SIG-M5 (cell line): ENCODE results near the gene MOCS2.
A peak's percentile ranks its signal among the peaks of the same experiment; 100 is the strongest.
"Not testable (repeated sequence)": the region's sequence is repeated elsewhere in the genome, so short reads cannot be mapped to it uniquely, and the experiment has no call there.

Experiments
- DNase-seq: peaks from one replicate; lab custom pipeline; 2025; lab: John Stamatoyannopoulos, UW

The MOCS2 gene, protein sequence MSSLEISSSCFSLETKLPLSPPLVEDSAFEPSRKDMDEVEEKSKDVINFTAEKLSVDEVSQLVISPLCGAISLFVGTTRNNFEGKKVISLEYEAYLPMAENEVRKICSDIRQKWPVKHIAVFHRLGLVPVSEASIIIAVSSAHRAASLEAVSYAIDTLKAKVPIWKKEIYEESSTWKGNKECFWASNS

DNA sequence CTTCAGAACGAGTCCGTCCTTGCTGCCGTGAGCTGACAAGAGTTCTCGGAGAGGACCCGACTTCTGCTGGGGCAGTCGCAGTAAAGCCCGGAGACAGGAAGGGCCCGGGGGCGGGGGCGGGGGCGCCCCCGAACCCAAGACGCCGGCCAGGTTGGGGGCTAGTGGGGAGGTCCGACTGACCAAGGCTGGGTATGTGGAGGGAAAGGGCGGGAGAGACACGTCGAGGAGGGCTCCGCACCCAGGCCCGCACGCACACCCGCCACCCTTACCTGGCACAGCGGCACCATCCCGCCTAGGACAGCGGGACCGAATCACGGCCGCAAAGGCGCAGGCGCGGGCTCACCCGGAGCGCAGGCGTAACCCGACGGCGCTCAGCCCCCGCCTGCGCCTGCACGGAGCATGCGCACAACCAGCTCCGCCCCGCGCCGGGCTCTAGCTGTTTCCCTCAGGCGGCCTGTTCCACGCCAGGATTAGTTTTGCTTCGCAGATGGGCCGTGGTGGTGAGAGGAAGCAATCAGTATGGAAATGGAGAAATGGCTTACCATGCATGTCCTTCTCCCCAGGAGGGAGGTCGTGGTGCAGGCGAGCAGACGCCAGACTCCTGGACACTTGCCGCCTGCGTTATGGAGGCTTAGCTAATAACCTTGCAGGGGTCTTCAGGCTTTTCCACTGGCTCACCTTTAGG lies at the start of gene MOCS2:
MOCS2 (minus strand) TSS at position 315 of the 685 bp plus-strand sequence. CDS start 2,583 bp downstream, outside the sequence.
- DNase-seq, result peak; percentile 42

DNA sequence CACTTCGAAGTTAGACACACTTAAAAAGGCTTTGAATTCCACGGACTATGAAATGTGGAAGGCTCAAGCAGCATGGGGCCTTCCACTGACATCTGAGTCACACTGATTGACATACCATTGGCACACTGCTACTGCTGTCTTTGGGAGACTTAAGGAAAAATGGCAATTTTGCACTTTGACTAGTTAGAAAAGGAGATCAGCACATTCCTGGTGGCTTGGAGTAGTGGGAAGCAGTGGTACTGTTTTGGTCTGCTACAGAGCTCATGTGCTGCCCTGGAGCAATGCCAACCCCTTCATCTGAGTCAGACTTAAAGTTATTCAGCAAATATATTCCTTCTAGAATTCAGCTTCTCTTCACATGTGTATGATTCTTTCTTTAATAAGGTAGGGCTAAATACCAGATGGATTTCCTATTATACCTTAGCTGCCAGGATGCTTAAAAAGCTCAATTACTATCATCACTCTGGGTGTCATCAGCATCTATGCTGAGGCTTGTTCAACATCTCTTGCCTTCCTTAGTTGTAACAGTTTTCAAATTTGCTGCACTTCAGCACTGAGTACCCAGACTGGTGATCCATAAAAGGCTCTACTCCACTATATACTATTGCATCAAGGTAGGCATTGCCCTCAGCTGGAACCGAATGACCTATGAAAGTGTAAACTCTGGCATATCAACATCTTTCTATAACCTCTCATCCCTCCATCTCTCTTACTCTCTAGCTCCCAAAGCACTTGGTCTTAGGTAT lies 42.3 kb upstream of the MOCS2 start:
- DNase-seq, result no peak

DNA sequence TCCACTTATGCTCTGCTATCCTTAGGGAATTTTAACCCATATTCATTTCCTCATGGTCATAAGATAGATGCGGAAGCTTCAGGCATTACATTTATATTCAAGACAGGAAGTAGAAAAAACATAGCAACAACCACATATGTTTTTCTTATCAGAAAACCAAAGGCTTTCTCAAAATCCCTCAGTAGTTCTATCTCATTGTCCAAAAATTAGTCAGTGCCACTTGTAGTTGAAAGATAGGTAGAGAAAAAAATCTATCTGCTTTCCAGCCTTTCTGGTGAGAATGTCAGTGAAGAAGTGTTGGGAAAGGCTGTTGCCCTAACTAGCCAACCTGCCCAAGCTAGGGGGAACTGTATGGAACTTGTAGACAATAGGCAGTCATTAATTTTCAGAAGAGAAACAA lies 23.5 kb upstream of the MOCS2 start:
- no peak for DNase-seq

DNA sequence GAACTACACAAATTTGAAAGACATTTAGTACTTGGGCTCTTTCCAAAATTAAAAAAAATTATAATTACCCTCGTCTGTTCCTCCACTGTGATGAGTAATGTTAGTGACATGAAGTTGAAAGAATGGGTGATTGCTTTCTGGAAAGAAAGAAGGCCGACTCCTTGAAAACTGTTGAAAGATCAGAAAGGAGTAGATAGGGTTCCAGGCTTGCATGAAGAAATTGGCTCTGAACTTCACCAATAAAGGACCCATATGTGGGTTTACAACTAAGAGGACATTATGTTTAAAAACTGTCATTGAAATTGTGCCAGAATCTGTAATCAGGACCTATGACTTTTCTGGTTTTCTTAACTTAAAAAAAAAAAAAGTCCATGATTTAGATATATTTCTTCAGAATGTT lies 20.7 kb upstream of the MOCS2 start:
- no peak for DNase-seq

DNA sequence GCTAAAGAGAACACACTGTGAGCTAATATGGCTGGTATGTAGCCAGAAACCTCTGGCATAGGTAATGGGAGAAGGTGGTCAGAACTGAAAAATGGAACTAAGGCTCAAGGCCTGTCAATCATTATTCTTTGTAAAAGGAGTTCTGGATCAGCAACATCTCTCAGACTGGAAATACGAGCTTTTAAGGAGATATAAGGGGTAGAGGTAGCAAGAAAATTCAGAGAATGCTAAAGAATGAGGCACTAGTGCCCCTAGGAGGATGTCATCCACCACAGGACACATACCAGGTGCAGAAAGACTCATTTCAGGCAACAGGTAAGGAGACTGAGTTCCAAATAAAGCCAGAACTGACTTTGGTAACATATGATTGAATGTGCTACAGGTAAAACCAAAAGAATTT lies 18.9 kb upstream of the MOCS2 start:
- no peak for DNase-seq

DNA sequence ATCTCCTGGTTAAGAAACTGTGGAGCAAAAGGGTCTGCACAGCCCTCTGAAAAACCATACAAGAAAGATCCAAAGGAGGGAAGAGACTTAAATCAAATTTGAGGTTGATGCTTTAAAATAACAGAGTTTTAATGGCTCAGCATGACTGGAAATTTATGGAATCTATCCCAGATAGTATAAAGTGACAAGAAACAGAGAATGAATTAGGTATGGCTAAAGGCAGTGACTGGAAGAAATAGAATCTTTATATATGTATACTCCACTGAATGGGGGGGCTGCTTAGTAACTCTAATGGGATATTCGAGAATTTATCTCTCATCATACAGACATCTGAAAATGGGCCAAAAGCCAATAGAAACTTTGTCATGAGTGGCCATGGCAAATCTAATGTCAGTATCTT lies 17.6 kb upstream of the MOCS2 start:
- no peak for DNase-seq

DNA sequence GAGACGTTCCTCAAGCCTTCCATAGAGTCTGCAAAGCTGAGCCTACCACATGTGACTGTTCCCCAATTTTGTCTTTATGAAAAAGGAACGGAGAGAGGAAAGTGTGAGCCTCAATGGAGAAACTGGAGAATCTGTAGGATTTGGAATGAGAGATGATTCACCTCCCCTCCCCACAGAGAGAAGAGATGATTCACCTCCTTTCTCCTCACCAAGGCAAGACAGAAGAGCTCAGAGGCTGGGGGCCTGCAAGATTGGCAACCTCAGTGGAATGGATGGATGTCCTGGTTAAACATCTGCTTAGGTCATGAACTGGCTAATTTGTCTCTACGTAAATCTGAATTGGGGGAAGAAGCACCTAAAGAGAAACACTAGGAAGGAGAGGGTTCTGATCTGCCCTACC lies 17.0 kb upstream of the MOCS2 start:
- no peak for DNase-seq

DNA sequence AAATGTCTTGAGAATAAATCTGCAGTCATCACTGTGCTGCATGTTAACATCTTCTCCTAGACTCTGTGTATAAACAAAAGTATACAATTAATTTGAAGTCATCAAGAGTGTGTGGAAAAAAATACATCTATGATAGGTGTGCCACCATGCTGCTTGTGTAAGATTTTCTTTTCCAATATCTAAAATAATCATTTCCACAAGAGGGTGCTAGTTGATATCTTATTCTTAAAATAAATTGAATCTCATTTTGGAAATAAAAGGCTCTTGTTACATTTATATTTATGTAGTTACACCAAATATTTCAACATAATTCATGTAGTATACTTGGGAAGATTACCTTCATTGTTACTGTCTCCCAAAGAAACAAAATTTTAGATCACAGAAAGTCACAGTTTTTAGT lies 14.1 kb upstream of the MOCS2 start:
- no peak for DNase-seq

DNA sequence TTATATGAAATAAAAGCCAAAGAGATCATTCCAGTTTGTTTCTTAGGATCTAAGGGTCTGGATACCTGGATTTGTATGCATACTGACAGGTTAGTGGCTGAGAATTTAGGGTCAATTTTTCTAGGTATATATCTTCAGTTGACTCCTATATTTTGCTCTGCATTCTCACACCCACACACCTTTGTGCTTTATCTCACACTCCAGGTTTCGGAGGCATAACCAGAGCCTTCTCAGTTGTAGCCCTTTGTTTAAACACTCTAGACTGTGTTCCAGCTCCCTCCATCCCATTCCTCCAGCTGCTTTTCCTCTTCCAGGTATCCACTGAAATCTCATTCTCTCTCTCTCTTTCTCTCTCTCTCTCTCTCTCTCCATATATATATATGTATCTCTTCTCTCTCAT lies 10.6 kb upstream of the MOCS2 start:
- no peak for DNase-seq

DNA sequence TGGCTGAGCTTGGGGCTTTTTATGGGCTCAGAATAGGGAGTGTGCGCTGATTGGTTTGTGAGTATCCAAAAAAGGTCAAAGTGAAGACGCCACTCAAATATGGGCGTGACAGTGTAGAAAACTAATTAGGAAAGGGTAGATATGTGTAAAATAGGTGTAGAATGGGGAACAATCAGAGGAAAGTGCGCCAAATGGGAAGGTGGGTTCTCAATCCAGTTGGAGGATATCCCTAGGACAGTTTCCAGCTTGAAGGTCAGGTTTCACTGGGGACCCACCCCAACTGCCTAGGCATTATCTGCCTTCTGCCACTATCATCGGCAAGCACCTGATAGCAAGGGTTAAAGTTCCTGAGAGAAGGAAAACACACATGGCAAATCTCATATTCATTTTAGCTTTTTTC lies 9.3 kb upstream of the MOCS2 start:
- DNase-seq, result no peak

DNA sequence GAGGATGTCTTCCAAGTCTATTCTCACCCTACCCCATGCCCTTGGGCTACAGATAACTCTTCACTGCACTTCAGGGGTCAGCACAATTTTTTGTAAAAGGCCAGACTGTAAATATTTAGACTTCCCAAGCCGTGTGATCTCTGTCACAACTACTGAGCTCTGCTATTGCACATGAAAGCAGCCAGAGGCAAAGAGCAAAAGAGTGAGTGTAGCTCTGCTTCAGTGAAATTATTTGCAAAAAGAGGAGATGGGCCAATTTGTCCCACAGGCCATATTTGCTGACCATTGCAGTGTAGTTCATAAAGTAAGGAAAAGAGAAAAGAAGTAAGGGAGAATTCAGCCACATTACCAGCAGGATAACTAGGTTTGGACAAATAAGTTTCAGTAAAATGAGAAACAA lies 7.0 kb upstream of the MOCS2 start:
- no peak for DNase-seq

DNA sequence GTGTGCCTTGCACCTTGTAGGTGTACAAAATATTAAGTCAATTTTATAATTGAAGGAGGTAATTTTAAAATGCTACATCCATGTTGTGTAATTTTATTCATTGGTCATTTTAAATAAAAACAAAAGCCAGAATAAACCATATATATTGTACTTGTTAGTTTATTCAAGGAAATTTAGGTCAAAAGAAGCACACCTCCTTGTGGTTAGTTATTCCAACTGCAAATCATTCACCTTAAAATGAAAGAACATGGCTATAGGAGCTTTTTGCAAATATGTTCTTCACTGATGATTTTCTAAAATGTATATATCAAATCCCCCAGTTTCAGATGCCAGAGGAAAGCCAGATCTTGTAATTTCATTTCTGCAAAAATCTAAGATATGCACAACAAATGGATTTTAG lies 5.4 kb upstream of the MOCS2 start:
- DNase-seq, result no peak

DNA sequence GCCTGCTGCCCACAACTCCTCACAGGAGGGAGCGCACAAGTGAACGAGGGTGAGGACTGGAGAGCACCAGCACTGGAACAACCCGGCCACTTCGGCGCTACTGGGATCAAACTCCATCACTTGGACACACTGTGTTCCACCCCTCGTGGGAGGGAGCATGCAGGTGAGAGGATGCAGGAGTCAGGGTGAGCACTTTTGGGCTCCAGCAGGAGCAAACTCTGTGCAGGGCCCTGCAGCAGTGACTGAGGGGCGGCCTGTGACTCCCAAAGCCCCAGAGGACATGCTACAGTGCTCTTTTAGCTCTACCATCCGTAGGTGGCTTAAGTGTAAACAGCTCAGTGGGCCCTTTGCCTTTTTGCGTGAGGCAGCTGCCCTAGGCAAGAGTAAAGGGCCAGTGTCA lies 4.4 kb upstream of the MOCS2 start:
- no peak for DNase-seq

DNA sequence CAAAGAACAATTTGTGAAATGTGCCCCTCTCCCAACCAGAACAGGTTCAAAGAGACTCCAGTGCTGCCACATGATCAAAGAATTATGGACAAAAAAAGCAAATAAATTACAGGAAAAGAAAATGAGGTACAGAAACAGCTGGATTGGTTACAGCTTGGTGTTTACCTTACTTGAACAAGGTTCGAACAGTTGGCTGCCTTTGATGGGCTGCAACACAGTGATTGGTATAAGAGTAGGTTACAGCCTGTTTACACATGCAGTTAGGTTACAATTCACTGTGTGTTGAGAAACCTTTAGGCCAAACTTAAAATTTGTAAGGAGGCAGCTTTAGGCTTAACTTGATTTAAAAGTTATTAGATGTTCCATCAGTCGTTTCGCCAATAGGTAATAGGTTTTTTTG lies 3.4 kb upstream of the MOCS2 start:
- no peak for DNase-seq

DNA sequence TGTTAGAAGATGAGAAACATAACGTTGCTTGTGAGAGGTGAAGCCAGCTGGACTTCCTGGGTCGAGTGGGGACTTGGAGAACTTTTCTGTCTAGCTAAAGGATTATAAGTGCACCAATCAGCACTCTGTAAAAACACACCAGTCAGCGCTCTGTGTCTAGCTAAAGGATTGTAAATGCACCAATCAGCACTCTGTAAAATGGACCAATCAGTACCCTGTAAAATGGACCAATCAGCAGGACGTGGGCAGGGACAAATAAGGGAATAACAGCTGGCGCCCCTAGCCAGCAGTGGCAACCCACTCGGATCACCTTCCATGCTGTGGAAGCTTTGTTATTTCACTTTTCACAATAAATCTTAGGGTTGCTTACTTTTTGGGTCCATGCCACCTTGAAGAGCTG lies 2.8 kb upstream of the MOCS2 start:
- not testable (repeated sequence) for DNase-seq

DNA sequence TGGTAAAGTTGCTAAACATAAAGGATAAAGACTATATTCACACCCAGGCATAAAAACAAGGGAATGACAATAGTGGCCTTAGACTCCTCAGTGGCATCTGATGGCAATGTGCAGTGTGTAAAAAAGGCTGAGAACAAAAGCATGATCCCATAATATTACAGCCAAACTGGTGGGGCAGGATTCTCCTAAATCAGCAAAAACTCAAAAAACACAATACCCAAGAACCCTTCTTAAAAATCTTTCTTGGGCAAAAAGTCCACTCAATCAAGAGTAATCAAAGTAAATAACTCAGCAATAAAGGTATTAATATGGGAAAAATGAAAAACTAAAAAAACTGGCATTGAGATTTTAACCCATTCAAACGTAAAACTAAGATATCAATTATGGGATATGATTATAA lies 1.6 kb upstream of the MOCS2 start:
- no peak for DNase-seq

DNA sequence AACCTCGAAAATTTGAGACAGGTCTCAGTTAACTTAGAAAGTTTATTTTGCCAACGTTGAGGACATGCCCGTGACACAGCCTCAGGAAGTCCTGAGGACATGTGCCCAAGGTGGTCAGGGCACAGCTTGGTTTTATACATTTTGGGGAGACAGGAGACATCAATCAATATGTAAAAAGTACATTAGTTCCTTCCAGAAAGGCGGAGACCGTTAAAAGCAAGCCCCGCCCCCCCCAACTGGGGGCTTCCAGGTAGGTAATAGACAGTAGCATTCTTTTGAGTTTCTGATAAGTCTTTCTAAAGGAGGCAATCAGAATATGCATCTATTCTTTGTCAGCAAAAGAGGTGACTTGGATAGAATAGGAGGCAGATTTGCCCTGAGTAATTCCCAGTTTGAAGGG lies 599 bp upstream of the MOCS2 start:
- no peak for DNase-seq

DNA sequence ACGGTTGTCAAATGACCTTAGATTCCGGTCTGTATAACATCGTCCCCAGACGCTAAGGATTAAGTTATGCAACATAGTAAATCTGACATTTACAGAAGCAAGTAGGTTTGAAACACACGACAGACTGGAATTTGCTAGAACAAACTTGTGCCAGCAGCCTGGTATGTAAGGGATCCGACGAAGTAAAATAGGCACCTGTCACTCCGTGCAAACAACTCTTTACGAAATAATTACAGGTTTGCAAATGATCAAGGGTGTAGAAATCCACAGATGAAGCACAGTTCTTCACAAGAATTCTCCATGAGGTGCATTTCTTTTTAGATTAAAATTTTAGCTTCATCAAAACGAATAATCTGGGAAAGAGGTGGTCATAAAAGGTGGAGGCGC lies 508 bp downstream of the MOCS2 start:
- DNase-seq, result no peak

DNA sequence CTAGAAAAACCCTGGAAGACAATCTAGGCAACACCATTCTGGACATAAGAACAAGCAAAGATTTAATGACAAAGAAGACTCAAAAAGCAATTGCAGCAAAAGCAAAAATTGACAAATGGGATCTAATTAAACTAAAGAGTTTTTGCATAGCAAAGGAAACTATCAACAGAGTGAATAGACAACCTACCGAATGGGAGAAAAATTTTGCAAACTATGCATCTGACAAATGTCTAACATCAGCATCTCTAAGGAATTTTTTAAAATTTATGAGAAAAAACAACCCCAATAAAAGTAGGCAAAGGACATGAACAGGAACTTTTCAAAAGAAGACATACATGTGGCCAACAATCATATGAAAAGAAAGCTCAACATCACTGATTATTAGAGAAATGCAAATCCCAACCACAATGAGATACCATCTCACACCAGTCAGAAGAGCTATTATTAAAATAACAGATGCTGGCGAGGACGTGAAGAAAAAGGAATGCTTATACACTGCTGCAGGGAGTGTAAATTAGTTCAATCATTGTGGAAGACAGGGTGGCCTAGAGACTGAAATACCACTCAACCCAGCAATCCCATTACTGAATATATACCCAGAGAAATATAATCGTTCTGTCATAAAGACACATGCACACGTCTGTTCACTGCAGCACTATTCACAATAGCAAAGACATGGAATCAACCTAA lies 3.8 kb downstream of the MOCS2 start:
- DNase-seq, result no peak

DNA sequence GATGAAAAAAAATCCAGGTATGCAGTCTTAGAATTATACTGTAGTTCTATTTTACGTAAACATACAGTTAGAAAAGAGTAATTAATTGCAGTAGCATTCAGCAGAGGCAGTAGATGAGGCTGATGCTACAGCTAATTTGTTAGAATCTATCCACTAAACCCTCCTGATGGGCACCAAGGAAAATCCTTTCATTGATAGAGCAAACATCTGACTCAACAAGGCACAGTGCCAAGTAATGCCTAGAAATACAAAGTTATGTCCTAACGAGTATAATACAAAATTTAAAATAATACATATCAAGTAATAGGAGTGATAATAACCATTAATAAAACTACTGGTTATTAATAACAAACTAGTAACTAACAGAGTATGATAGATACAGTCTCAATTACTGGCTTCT lies 9.0 kb downstream of the MOCS2 start:
- DNase-seq, result no peak

DNA sequence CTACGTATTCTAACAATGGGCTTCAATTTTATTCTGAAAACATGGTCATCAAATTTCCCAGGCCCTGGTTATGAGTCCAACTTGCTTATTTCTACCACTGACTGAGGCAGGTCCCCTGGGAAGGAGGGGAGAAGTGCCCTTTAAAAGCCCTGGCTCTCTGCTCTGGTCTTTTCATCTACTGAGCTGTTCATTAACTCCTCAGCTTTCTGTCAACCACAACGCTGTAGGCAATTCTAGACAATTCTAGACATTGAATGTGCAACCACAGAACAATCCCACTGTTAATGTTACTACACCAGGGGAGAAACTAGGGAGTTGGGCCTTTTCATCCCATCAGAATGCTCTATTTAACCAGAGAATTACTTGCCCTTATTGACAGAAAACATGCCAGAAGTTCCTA lies 10.0 kb downstream of the MOCS2 start:
- no peak for DNase-seq

DNA sequence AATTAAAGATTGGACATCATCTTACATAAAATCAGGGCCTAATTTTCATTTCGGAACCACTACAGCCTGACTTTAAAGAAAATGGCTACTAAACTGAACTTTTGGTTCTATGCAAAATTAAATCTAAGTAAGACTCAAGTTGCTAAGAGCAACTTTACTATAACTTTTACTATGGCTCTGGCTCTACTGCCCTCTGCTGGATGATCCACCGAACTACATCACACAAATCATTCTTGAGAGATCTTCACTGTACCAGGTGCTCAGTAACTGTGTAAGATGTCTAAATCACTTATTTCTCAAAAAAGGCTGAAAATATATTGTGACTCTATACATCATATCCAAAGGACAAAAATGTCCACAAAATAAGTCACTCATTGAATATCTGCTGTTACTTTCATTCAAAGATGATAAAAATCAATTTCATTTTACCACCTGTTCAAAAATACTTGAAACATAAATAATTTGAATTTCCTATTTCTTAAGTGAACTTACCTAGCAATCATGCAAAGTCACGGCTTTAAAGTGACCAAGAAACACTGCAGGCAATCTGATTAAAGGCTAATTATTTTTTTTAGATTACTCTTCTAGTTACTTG lies 13.5 kb downstream of the MOCS2 start:
- no peak for DNase-seq

DNA sequence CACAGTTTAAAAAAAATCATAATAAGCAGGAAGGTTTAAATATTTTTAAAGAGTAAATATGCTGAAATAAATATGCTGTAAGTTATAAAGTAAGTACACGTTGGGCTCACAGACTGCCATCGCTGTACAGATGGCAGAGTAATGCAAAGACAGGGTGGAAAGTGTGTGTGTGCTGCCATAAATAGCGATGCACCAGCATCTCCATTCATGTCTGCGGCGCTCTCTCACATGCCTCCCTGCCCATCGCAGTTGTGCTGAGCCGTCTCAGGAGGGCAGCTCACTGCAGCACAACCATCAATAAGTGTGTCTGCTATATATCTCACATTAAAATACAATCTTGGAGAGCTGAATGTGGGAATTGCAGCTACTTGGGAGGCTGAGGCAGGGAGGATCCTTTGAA lies 14.3 kb downstream of the MOCS2 start:
- no peak for DNase-seq
